Posterior vena cava (tissue), 2 donors: ENCODE data around the gene SCUBE1. TPM values are rescaled to one million over a fixed set of nuclear protein-coding genes. Genes with fewer than 3 reads are reported as not detected.
"Not testable (repeated sequence)": the region's sequence is repeated elsewhere in the genome, so short reads cannot be mapped to it uniquely, and the experiment has no call there.

Experiments used
- DNase-seq: peaks from one replicate; pipeline ENCODE4 v3.0.0-alpha.2; 2020; ENCODE audit warnings: low spot score
- intact Hi-C, 2 donors: fragments of 100-400 bp; cut with DNase I; formaldehyde crosslinking; loops; one replicate each; pipeline versions ENCODE4 v1.14.1 to v1.14.2; 2022 to 2023
- total RNA-seq, 2 donors: library from RNA; stranded (reverse); fragmentation: NEBNext Ultra II Directional; extraction: Animal tissue kit (Norgen Biotek cat#: 25700); gene quantifications; one replicate each; pipeline ENCODE4 v1.2.1, GENCODE V29; 2021
- donor health status: DM: yes; HTN: yes; CAD: no.
- donor health status: DM: yes; HTN: yes; CAD: no.

Gene SCUBE1
- total RNA-seq, 2 donors from 2014 or later = 0.79 to 1.1 TPM

- no peak for DNase-seq
- intact Hi-C loops = no loop called here
Measured at GRCh38 chr22:43293655-43294392, 49.3 kb downstream of the SCUBE1 start.

- intact Hi-C loops = no loop called here
- no peak for DNase-seq
Measured at GRCh38 chr22:43293259-43293654, 49.9 kb downstream of the SCUBE1 start.

GRCh38 chr22:43292630-43293018, 50.5 kb downstream of the SCUBE1 start:
- no peak for DNase-seq

GRCh38 chr22:43291381-43291780, 51.8 kb downstream of the SCUBE1 start:
- intact Hi-C loops = no loop called here
- no peak for DNase-seq

More at GRCh38 chr22:43292630-43293018, 50.5 kb downstream of the SCUBE1 start:
- intact Hi-C loops = no loop called here

- no peak for DNase-seq
- intact Hi-C loops = loop anchor here in 1 of 2 donors (5.0 kb wide), 1 partner anchor 53 kb away; no protein-coding TSS in a partner anchor
Measured at GRCh38 chr22:43289976-43290721, 53.0 kb downstream of the SCUBE1 start.

- intact Hi-C loops = loop anchor here in 1 of 2 donors (5.0 kb wide), 1 partner anchor 52 kb away; no protein-coding TSS in a partner anchor
- no peak for DNase-seq
Measured at GRCh38 chr22:43289531-43289963, 53.6 kb downstream of the SCUBE1 start.

GRCh38 chr22:43288807-43289420, 54.3 kb downstream of the SCUBE1 start:
- intact Hi-C loops = loop anchor here in 1 of 2 donors (5.0 kb wide), 1 partner anchor 52 kb away; no protein-coding TSS in a partner anchor
- no peak for DNase-seq

- intact Hi-C loops = loop anchor here in 1 of 2 donors (5.0 kb wide), 1 partner anchor 51 kb away; no protein-coding TSS in a partner anchor
Measured at GRCh38 chr22:43288378-43288777, 54.8 kb downstream of the SCUBE1 start.

GRCh38 chr22:43287441-43287840, 55.7 kb downstream of the SCUBE1 start:
- DNase-seq = no peak
- intact Hi-C loops = loop anchor here in 1 of 2 donors (5.0 kb wide), 1 partner anchor 50 kb away; no protein-coding TSS in a partner anchor

More at GRCh38 chr22:43288378-43288777, 54.8 kb downstream of the SCUBE1 start:
- DNase-seq = no peak

GRCh38 chr22:43281394-43281793, 61.8 kb downstream of the SCUBE1 start:
- intact Hi-C loops = no loop called here
- DNase-seq = no peak

- DNase-seq, intact Hi-C loops: not testable (repeated sequence)
Measured at GRCh38 chr22:43280523-43280886, 62.7 kb downstream of the SCUBE1 start.

GRCh38 chr22:43279867-43280522, 63.2 kb downstream of the SCUBE1 start:
- no peak for DNase-seq
- intact Hi-C loops = loop anchor here in 1 of 2 donors (5.0 kb wide), 1 partner anchor 107 kb away; no protein-coding TSS in a partner anchor

- no peak for DNase-seq
- intact Hi-C loops = loop anchor here in 1 of 2 donors (5.0 kb wide), 1 partner anchor 109 kb away; no protein-coding TSS in a partner anchor
Measured at GRCh38 chr22:43277987-43278601, 65.1 kb downstream of the SCUBE1 start.

- intact Hi-C loops = loop anchor here in 1 of 2 donors (5.0 kb wide), 1 partner anchor 110 kb away; no protein-coding TSS in a partner anchor
- no peak for DNase-seq
Measured at GRCh38 chr22:43277091-43277490, 66.1 kb downstream of the SCUBE1 start.

GRCh38 chr22:43276321-43276720, 66.9 kb downstream of the SCUBE1 start:
- DNase-seq = no peak
- intact Hi-C loops = loop anchor here in 1 of 2 donors (5.0 kb wide), 1 partner anchor 111 kb away; no protein-coding TSS in a partner anchor

GRCh38 chr22:43275545-43276317, 67.4 kb downstream of the SCUBE1 start:
- intact Hi-C loops = loop anchor here (2.0 to 5.0 kb wide), 3 partner anchors 69 to 112 kb away; no protein-coding TSS in a partner anchor
- DNase-seq = no peak

GRCh38 chr22:43274595-43275240, 68.5 kb downstream of the SCUBE1 start:
- no peak for DNase-seq
- intact Hi-C loops = loop anchor here (2.0 to 5.0 kb wide), 3 partner anchors 70 to 113 kb away; no protein-coding TSS in a partner anchor
